ES-I3 (cell line): ENCODE results near the gene ANXA4.
"Not testable (repeated sequence)": the region's sequence is repeated elsewhere in the genome, so short reads cannot be mapped to it uniquely, and the experiment has no call there.

ENCODE experiments used
- H3K36me3 ChIP-seq: 2 replicates; pipeline ENCODE4 v1.6.1; 2013; ENCODE audit warnings: mild to moderate bottlenecking, low read length, control low read depth, moderate library complexity; ENCODE audit not compliant: insufficient read depth
- H3K4me1 ChIP-seq: 2 replicates; pipeline ENCODE4 v1.6.1; 2013; ENCODE audit warnings: mild to moderate bottlenecking, control low read depth, low read length; ENCODE audit not compliant: insufficient read depth
- H3K9ac ChIP-seq: 2 replicates; pipeline ENCODE4 v1.6.1; 2013; ENCODE audit warnings: low read depth, mild to moderate bottlenecking, low read length, moderate library complexity
- H3K9me3 ChIP-seq: 2 replicates; pipeline ENCODE4 v1.6.1; 2013; ENCODE audit warnings: mild to moderate bottlenecking, low read length, moderate library complexity; ENCODE audit not compliant: control insufficient read depth, insufficient read depth

Gene ANXA4

DNA sequence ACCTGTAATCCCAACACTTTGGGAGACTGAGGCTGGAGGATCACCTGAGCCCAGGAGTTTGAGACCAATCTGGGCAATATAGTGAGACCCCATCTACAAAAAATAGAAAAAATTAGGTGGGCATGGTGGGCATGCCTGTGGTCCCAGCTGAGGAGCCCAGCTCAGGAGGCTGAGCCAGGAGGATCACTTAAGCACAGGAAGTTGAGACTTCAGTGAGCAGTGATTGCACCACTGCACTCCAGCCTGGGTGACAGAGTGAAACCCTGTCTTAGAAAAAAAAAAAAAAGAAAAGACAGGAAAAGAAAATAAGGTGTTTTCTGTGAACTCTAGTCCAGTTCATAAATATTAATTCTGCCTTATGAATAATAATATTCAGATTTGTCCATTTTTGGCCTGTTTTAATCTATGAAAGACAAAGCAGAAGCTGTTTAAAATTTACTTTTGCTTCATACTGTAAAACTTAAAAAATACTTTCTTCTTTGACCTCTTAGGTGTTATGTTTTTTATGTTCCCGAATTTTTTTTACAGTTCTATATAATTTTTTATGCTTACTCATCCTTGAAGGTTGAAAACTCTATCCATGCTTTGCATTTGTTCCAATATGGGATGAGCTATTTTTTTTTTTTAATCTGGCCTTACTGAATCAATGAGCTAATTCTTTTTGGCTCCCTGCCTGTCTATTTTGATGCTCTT is 8.4 kb upstream of the ANXA4 start:
- Histone ChIP-seq H3K9ac (no peak overlapping the region), H3K9me3 (no peaks in the 10 kb centered on the region), H3K36me3 (no peaks in the 10 kb centered on the region), H3K4me1 (no peaks in the 10 kb centered on the region; the same call in 1 of the 2 replicates)

DNA sequence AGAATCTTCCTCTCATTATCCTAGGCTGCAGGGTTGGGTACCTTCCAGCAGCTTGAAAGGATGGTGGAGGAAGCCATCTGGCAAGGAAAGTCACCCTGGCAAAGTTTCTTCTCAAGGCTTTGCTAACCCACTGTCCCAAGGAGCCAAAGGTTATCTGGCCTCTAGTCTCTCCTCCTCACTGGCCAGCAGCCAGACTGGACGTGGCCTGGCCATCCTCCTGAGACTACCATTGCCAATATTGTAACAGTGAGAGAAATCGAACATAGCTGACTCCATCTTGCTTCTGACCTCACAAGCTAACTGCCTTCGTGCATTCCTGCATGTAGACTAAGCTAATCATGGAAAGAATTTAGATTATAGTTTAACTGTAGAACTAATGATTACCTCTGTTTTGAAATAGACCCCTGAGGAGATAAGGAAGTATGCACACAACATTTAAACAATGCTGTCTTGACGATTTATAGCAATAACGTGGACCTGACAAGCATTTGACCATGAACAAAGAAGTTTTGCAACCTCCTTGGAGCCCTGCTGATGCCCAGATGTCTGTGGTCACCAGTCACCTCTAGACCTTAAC is 7.8 kb upstream of the ANXA4 start:
- no peaks in the 10 kb centered on the region for H3K36me3 ChIP-seq
- H3K9ac ChIP-seq: no peak overlapping the region
- H3K9me3 ChIP-seq: no peaks in the 10 kb centered on the region
- no peaks in the 10 kb centered on the region; the same call in 1 of the 2 replicates for H3K4me1 ChIP-seq

DNA sequence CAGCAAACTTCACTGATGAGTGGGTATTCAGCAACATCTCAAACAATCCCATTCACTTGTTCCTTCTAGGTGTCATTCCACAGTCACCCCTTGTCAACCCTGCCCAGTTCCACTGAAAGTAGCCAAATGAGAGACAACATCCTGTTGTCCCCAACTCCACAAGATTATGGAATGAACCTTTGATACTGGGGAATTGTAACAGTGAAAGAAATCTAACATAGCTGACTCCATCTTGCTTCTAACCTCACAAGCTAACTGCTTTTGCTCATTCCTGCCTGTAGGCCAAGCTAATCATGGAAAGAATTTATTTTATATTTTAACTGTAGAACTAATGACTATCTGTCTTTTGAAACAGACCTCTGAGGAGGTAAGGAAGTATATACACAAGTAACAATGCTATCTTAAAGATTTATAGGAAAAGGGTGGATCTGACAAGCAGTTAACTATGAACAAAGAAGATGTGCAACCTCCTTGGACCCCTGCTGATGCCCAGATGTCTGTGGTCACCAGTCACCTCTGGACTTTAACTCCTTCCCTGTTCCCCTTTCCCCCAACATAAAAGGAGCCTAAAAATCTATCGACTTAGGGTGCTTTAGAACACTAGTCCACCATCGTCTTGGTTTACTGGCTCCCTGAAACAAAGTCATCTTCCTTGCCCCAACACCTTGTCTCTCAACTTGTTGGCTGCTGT is 6.9 kb upstream of the ANXA4 start:
- H3K9ac ChIP-seq: no peak overlapping the region
- H3K9me3 ChIP-seq: no peaks in the 10 kb centered on the region
- no peaks in the 10 kb centered on the region; the same call in none of the 2 replicates for H3K4me1 ChIP-seq
- no peaks in the 10 kb centered on the region for H3K36me3 ChIP-seq

DNA sequence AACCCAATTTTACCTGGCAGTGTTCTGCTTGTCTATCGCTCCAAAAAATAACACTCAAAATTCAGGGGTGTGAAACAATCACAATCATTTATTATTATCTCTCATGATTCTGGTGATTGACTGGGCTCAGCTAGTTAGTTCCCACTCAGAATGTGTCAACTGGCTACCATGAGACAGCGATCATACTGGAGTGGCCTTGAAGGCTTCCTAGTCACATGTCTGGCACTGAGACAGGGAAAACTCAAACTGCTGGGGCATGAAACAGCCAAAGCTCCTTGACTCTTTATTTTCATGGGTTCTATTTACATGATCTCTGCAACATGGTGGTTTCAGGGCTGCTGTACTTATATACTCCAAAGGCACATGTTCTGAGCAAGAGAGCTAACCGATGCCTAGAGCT is 6.2 kb upstream of the ANXA4 start:
- Histone ChIP-seq H3K9ac (no peak overlapping the region), H3K36me3 (no peaks in the 10 kb centered on the region), H3K9me3 (no peaks in the 10 kb centered on the region), H3K4me1 (no peaks in the 10 kb centered on the region; the same call in none of the 2 replicates)

DNA sequence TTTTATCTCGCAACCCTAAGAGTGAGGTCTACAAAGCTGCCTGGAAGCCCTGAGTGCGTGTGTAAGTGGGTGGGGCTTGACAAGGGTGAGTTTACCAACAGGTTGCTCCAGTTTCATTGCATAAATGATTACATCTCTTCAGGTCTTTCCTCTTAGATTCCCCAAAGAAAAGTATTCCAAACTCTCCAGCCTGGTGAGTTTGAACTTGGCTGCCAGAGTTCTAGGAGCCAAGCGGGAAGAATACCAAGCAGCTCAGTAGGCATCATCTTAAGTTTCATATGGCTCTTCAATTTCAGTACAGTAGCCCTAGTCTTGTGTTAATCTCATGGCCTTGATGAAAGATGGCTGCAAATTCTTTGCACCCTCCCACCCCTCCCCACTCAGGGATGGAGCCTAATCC is 3.8 kb upstream of the ANXA4 start:
- not testable (repeated sequence) for H3K9ac ChIP-seq, H3K4me1 ChIP-seq, H3K9me3 ChIP-seq, H3K36me3 ChIP-seq

DNA sequence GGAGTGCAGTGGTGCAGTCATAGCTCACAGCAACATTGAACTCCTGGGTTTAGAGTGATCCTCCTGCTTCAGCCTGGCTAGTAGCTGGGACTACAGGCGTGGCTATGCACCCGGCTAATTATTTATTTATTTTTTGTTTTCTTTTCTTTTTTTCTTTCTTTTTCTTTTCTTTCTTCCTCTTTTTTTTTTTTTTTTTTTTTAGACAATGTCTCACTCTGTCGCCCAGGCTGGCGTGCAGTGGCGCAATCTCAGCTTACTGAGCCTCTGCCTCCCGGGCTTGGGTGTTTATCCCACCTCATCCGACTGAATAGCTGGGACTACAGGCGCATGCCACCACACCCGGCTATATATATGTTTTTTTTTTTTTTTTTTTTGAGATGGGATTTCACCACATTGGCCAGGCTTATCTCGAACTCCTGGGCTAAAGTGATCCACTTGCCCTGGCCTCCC is 1.4 kb upstream of the ANXA4 start:
- Histone ChIP-seq H3K9me3 (no peaks in the 10 kb centered on the region), H3K9ac (0 out of 2 replicates have a peak overlapping the region, but pooled peaks have one; percentile 90), H3K36me3 (no peaks in the 10 kb centered on the region), H3K4me1 (no peaks in the 10 kb centered on the region; the same call in 1 of the 2 replicates)

DNA sequence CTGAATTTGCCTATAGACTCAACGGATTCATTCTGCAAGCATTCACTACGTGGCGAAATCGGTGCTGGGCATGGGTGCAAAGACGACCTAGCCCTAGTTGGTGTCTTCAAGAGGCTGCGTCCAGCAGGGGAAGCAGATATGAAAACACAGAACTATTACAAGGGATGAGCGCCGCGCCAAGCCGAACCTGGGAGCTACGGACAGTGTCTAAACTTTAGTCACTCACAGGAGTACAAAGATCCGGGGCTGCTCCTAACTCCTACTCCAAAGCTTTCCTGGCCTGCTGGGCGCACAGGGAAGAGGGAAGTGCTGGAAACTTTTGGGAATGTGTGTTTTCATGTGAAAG is 732 bp upstream of the ANXA4 start:
- Histone ChIP-seq H3K9ac (peak overlapping the region; percentile 90), H3K4me1 (no peaks in the 10 kb centered on the region; the same call in 1 of the 2 replicates), H3K9me3 (no peaks in the 10 kb centered on the region), H3K36me3 (no peaks in the 10 kb centered on the region)

DNA sequence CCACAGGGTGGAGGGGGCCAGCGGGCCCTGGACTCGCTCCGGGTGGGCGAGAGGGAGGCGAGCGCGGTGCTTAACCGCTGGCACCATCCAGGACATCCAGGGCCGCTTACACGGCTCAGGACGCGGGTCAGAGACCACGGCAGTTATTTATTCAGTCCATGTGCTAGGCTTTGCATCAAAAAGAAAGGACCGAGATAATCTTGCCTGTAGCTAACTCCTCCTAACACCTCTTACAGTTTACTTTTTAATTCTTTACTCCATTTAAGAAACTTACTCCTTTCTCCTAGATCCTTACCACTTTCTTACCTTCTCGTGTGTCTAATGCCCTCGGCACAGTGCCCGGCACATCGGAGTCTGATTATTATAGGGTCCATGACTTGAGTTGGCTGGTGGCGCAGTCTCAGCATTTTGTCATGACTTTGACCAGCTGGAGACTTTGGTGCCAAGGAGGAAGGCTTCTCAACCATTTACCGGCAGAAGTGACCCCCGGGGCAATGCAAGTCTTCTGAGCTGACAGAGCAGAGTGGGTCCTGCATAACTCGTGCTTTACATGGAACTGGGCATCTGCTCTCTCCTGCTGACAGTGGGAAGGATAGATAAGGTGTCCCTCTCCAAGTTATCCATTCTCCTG is 503 bp downstream of the ANXA4 start:
- Histone ChIP-seq H3K9ac (peak overlapping the region; percentile 90), H3K9me3 (no peaks in the 10 kb centered on the region), H3K36me3 (0 out of 2 replicates have a peak, but pooled peaks cover 4% of the 10 kb centered on the region), H3K4me1 (no peaks in the 10 kb centered on the region; the same call in 1 of the 2 replicates)

DNA sequence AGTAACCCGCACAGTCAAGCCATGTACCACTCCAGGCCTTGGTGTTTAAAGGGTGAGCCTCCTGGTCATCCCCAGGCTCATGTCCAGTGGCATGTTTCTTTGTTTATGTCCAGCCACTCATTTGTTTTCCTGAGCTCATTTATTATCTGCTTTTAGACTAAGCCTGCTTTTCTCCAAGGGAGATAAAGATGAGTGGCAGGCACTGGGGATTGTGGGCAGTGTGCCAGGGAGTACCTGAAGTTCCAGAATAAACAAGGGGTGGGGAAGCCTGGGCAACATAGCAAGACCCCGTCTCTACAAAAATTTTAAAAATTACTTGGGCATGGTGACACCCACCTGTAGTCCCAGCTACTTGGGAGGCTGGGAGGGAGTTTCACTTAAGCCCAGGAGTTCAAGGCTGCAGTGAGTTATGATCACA is 1.9 kb downstream of the ANXA4 start:
- H3K9me3 ChIP-seq: no peaks in the 10 kb centered on the region
- H3K9ac ChIP-seq: no peak overlapping the region
- H3K36me3 ChIP-seq: 0 out of 2 replicates have a peak, but pooled peaks cover 4% of the 10 kb centered on the region
- no peaks in the 10 kb centered on the region; the same call in 1 of the 2 replicates for H3K4me1 ChIP-seq

DNA sequence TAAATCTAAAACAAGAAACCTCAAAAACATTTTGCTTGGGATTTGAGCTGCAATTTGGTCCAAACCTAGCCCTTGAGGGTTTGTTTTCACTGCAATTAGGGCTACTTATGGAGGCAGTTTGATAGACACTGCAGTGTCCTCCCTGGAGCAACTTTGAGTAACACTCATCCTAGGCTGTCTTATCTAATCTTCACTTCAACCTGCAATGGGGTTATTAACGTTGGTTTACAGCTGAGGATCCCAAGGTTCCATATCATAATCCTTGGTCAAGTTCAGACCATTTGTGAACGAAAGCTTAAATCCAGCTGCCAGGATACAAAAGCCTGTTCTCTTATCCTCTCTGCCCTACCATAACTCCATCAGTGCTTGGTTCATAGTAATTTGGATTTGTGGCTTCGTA is 2.5 kb downstream of the ANXA4 start:
- Histone ChIP-seq H3K4me1 (no peaks in the 10 kb centered on the region; the same call in 1 of the 2 replicates), H3K9me3 (no peaks in the 10 kb centered on the region), H3K36me3 (0 out of 2 replicates have a peak, but pooled peaks cover 4% of the 10 kb centered on the region), H3K9ac (no peak overlapping the region)

DNA sequence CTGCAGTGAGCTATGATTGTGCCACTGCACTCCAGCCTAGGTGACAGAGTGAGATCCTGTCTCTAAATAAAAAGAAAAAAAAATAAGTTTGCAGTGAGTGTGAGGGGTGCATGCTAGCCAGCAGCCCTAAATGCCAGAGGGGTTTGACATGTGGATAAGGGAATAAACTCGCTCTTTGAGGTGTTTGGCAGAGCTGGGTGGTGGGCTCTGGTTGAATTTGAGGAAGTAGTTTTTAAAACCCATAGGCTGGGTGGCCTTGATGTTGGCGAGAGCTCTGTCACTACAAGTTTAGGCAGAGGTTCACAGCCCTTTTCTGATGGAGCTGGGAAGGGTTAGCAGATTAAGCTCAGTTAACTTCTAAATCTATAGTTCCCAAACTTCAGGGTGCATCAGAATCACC is 3.1 kb downstream of the ANXA4 start:
- no peaks in the 10 kb centered on the region; the same call in 1 of the 2 replicates for H3K4me1 ChIP-seq

DNA sequence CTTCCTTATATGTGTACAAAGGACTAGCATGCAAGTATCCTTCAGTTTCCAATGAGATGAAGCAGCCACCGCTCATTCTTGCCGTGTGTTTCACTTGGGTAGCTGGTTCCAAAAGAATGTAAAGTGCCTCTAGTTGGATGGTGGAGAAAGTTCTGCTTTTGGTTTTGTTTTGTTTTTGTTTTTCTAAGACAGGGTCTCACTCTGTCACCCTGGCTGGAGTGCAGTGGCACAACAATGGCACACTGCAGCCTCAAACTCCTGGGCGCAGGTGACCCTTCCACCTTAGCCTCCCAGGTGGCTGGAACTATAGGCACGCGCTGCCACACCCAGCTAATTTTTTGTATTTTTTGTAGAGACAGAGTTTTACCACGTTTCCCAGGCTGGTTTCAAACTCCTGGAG is 8.3 kb downstream of the ANXA4 start:
- Histone ChIP-seq H3K36me3 (0 out of 2 replicates have a peak, but pooled peaks cover 4% of the 10 kb centered on the region), H3K9me3 (no peaks in the 10 kb centered on the region), H3K9ac (no peak overlapping the region), H3K4me1 (no peaks in the 10 kb centered on the region)

More for the DNA sequence above, 3.1 kb downstream of the ANXA4 start:
- no peaks in the 10 kb centered on the region for H3K9me3 ChIP-seq
- no peak overlapping the region for H3K9ac ChIP-seq
- H3K36me3 ChIP-seq: 0 out of 2 replicates have a peak, but pooled peaks cover 4% of the 10 kb centered on the region

DNA sequence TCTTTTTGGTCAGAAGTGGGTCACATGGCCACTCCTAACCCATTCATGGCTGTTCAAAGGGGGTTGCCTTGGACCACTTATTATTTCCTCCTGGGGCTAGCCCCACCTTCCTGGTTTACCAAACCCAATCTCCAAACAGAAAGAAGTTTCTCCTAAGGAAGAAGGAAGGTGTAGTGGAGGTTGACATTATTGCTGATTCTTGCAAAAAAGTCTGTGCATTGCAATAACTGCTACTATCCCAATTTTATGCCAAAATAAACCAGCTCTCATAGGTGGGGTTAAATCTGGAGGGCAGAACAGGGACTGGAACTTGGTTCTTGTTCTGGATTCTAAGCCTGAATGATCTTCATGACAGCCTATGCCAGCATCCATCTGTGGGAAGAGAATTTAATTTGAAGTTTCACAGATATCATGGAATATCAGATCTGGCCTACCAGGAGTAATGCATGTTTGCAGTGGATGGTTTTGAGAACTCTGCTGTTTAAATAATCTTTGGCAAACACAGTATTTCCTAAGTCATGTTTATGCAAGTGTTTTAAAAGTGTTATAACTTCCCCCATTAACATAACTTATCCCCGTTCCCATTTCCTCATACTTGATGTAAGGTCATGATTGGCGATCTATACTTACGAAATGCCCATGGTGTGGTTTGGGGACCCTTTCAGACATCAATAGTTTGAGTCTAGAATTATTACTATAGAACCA is 11.9 kb downstream of the ANXA4 start:
- Histone ChIP-seq H3K4me1 (peaks cover 5% of the 10 kb centered on the region; the same call in 1 of the 2 replicates), H3K9ac (no peak overlapping the region), H3K9me3 (no peaks in the 10 kb centered on the region), H3K36me3 (no peaks in the 10 kb centered on the region)

DNA sequence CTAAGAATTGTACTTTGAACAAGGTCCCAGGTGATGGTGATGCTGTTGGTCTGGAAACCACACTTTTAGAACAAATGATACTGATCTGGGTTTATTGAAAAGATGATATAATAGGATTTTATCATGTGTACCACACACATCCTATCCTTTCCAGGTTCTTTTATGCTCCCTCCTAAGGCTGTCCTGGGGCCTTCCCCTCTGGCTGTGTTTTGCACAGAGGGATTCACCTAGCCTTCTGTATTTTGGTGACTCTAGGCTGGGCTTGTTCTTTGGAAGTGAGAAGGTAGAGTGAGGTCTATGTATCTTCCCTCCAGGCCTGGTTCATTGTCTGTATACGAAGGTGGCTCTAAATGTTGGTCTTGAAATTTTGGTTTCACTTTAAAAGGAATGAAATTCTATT is 12.7 kb downstream of the ANXA4 start:
- H3K9me3 ChIP-seq: no peaks in the 10 kb centered on the region
- no peaks in the 10 kb centered on the region for H3K36me3 ChIP-seq
- H3K4me1 ChIP-seq: peaks cover 5% of the 10 kb centered on the region; the same call in 1 of the 2 replicates
- no peak overlapping the region for H3K9ac ChIP-seq
